Ishikawa (cell line): ENCODE results near the gene SCNN1A.

Source experiments
- CEBPB ChIP-seq: IDR thresholded peaks from 2 replicates; pipeline ENCODE4 v1.6.1; 2012
- CREB1 ChIP-seq: IDR thresholded peaks from 2 replicates; pipeline ENCODE4 v1.6.1; 2012; ENCODE audit warnings: low read depth
- EGR1 ChIP-seq: IDR thresholded peaks from 2 replicates; pipeline ENCODE4 v1.6.1; 2012
- EP300 ChIP-seq: IDR thresholded peaks from 2 replicates; pipeline ENCODE4 v1.6.1; 2012; ENCODE audit warnings: borderline replicate concordance
- FOXM1 ChIP-seq: IDR thresholded peaks from 2 replicates; pipeline ENCODE4 v1.6.1; 2012; ENCODE audit warnings: low read depth, borderline replicate concordance
- NFIC ChIP-seq: IDR thresholded peaks from 2 replicates; pipeline ENCODE4 v1.6.1; 2012
- RAD21 ChIP-seq: IDR thresholded peaks from 2 replicates; pipeline ENCODE4 v1.6.1; 2012; ENCODE audit warnings: low read depth
- REST ChIP-seq: IDR thresholded peaks from 2 replicates; pipeline ENCODE4 v1.6.1; 2012; ENCODE audit warnings: low read depth, mild to moderate bottlenecking
- TAF1 ChIP-seq: IDR thresholded peaks from 2 replicates; pipeline ENCODE4 v1.6.1; 2012; ENCODE audit warnings: low read depth, mild to moderate bottlenecking
- TCF12 ChIP-seq: IDR thresholded peaks from 2 replicates; pipeline ENCODE4 v1.6.1; 2012; ENCODE audit warnings: low read depth
- TEAD4 ChIP-seq: IDR thresholded peaks from 2 replicates; pipeline ENCODE4 v1.6.1; 2012
- USF1 ChIP-seq: IDR thresholded peaks from 2 replicates; pipeline ENCODE4 v1.6.1; 2012
- YY1 ChIP-seq: IDR thresholded peaks from 2 replicates; pipeline ENCODE4 v1.6.1; 2012; ENCODE audit warnings: low read depth
- ZBTB7A ChIP-seq: IDR thresholded peaks from 2 replicates; pipeline ENCODE4 v1.6.1; 2012; ENCODE audit warnings: low read depth
- TF ChIP-seq, protein P1 (sequence below): IDR thresholded peaks from 2 replicates; pipeline ENCODE4 v1.6.1; 2012

Gene SCNN1A

GRCh38 chr12:6303071-6303470 is 72.3 kb downstream of the SCNN1A start:
- TF ChIP-seq CREB1 (no peak), EGR1 (no peak), TEAD4 (no peak), TAF1 (no peak), USF1 (no peak), REST (no peak), FOXM1 (no peak), ZBTB7A (no peak), CEBPB (no peak), YY1 (no peak), RAD21 (no peak), EP300 (no peak), TCF12 (no peak), NFIC (no peak)
- TF ChIP-seq, protein P1, sequence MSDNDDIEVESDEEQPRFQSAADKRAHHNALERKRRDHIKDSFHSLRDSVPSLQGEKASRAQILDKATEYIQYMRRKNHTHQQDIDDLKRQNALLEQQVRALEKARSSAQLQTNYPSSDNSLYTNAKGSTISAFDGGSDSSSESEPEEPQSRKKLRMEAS: no peak

DNA sequence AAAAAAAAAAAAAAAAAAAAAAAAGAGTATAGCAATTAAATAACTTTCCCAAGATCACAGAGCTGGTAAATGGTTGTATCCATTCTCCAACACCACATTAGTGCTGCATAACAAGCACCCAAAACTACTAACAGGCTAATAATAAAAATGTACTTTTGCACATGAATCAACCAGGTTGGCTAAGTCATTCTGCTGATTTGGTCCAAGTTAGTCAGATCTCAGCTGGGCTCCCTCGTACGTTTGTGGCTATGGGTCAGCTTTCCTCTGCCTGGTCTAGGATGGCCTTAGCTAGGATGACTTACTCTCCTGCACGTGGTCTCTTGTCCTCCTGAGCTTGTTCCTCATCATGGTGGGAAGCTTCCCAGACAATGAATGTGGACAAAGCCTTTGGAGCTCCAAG is 72.7 kb downstream of the SCNN1A start:
- TF ChIP-seq FOXM1: no peak
- no peak for TF ChIP-seq EGR1
- no peak for TF ChIP-seq CREB1

DNA sequence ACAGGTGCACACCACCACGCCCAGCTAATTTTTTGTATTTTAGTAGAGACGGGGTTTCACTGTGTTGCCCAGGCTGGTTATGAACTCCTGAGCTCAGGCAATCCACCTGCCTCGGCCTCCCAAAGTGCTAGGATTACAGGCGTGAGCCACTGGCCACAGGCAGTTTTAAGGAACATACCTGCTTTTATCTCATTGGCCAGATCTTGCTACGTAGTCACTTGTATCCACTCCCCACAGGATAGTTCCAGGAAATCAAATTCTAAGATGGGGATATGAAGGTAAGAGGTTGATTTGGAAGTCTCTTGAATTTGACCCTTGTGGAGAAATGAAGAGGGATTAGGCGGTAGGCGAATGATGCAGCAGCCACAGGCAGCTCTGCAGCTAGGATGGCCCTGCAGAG is 73.6 kb downstream of the SCNN1A start:
- peak; percentile 39; the same call in 1 of the 2 replicates for TF ChIP-seq CREB1
- TF ChIP-seq USF1: no peak

DNA sequence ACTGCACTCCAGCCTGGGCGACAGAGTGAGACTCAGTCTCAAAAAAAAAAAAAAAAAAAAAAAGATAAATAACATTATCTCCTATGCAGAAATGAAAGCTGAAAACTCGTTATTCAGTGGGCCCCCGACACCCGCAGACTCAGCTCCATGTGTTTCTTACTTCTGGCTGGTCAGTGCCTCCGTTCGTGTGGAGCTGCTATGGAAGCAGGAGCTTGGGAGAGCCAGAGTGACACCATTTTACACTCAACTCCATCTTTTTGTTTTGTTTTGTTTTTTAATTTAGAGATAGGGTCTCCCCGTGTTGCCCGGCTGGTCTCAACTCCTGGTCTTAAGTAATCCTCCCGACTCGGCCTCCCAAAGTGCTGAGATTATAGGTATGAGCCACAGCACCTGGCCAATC is 78.2 kb downstream of the SCNN1A start:
- no peak for TF ChIP-seq TEAD4
- TF ChIP-seq EP300: no peak
- TF ChIP-seq RAD21: no peak
- TF ChIP-seq ZBTB7A: no peak
- TF ChIP-seq, protein P1: no peak
- no peak for TF ChIP-seq FOXM1
- no peak for TF ChIP-seq TAF1
- TF ChIP-seq CEBPB: no peak
- TF ChIP-seq NFIC: no peak
